Activated CD4-positive, alpha-beta T cell treated with anti-CD3 and anti-CD28 coated beads for 36 hours (primary cell): Measurements from ENCODE around the gene CWH43. TPM values are rescaled to one million over a fixed set of nuclear protein-coding genes. Genes with fewer than 3 reads are reported as not detected.
"Not testable (repeated sequence)": the region's sequence is repeated elsewhere in the genome, so short reads cannot be mapped to it uniquely, and the experiment has no call there.

ENCODE experiments used
- ATAC-seq: fragments of 200-7000 bp; cut with Tn5 transposase; one replicate; pipeline ENCODE4 v1.10.0; 2021; ENCODE audit warnings: mild to moderate bottlenecking, moderate library complexity
- CTCF ChIA-PET: fragments of 350-600 bp; sonication (Branson Sonifier 250); formaldehyde crosslinking; loops from one replicate; lab custom pipeline; 2021; ENCODE audit warnings: antibody characterized with exemption; lab: Charles Lee
- POLR2A ChIA-PET: fragments of 350-600 bp; sonication (Branson Sonifier 250); formaldehyde crosslinking; loops from one replicate; lab custom pipeline; 2021; ENCODE audit warnings: antibody characterized with exemption, inconsistent platforms; lab: Charles Lee
- DNase-seq: peaks from one replicate; pipeline ENCODE4 v3.0.0-alpha.2; 2020
- H3K27ac Mint-ChIP-seq: one replicate; pipeline ENCODE4 v1.8.0; 2021; ENCODE audit warnings: mixed read lengths
- H3K27me3 Mint-ChIP-seq: one replicate; pipeline ENCODE4 v1.8.0; 2021; ENCODE audit warnings: mixed read lengths
- H3K36me3 Mint-ChIP-seq: one replicate; pipeline ENCODE4 v1.8.0; 2021; ENCODE audit warnings: low read depth, mixed read lengths
- H3K4me1 Mint-ChIP-seq: one replicate; pipeline ENCODE4 v1.8.0; 2021; ENCODE audit warnings: mixed read lengths
- H3K4me3 Mint-ChIP-seq: one replicate; pipeline ENCODE4 v1.8.0; 2021; ENCODE audit warnings: mild to moderate bottlenecking, moderate library complexity, mixed read lengths
- H3K9me3 Mint-ChIP-seq: one replicate; pipeline ENCODE4 v1.8.0; 2021; ENCODE audit warnings: low read depth, mixed read lengths
- intact Hi-C, 2 experiments: fragments of 100-400 bp; cut with DNase I in 1 of 2; cut with micrococcal nuclease in 1 of 2; formaldehyde crosslinking; loops; one replicate each; pipeline versions ENCODE4 v1.14.2 to v1.15.1; 2022 to 2024; cut with DNase I, micrococcal nuclease
- total RNA-seq, 2 experiments: library from RNA; stranded (reverse); gene quantifications; one replicate each; pipeline ENCODE4 v1.2.3, GENCODE V29; 2021

Gene CWH43
- total RNA-seq, 2 experiments from 2014 or later = not detected

DNA sequence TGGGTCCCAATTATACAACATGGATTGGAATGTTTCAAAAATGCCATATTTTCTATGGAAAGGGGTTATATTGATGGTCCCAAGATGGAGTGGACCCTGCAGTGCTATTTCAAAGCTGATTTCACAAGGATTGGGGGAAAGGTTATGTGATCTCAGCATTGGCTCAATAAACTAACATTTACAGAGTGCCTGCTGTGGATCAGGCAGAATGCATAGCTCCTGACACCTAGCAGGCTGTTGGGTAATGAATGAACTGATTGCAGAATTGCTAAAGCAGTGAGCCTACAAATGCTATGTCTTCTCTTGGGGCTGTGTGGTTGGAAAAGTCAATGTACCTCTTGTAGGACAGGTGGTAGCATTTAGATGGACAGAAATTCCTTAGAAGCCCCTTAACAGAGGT lies 16.9 kb downstream of the CWH43 start:
- H3K4me3 Mint-ChIP-seq = no peak overlapping the region
- POLR2A ChIA-PET = no interaction called here
- intact Hi-C loops = no loop called here
- H3K9me3 Mint-ChIP-seq = no peaks in the 10 kb centered on the region
- no peak overlapping the region for H3K27ac Mint-ChIP-seq
- DNase-seq = no peak
- CTCF ChIA-PET = no interaction called here
- no peak for ATAC-seq
- H3K4me1 Mint-ChIP-seq = no peaks in the 10 kb centered on the region
- H3K36me3 Mint-ChIP-seq = no peaks in the 10 kb centered on the region
- peaks cover 13% of the 10 kb centered on the region for H3K27me3 Mint-ChIP-seq

- H3K27me3 Mint-ChIP-seq = peaks cover 14% of the 10 kb centered on the region
- no peak overlapping the region for H3K4me3 Mint-ChIP-seq
- H3K4me1 Mint-ChIP-seq = no peaks in the 10 kb centered on the region
- ChIA-PET POLR2A (no interaction called here), CTCF (interaction anchor here (0.6 kb wide), 1 partner anchor 13 kb away, joined by 3 read pairs; no protein-coding TSS in a partner anchor)
- intact Hi-C loops = no loop called here
- no peak for DNase-seq
- no peaks in the 10 kb centered on the region for H3K36me3 Mint-ChIP-seq
- no peak for ATAC-seq
- no peak overlapping the region for H3K27ac Mint-ChIP-seq
- H3K9me3 Mint-ChIP-seq = peaks cover under 1% of the 10 kb centered on the region
Observed at GRCh38 chr4:49018718-49019295, 32.7 kb downstream of the CWH43 start.

DNA sequence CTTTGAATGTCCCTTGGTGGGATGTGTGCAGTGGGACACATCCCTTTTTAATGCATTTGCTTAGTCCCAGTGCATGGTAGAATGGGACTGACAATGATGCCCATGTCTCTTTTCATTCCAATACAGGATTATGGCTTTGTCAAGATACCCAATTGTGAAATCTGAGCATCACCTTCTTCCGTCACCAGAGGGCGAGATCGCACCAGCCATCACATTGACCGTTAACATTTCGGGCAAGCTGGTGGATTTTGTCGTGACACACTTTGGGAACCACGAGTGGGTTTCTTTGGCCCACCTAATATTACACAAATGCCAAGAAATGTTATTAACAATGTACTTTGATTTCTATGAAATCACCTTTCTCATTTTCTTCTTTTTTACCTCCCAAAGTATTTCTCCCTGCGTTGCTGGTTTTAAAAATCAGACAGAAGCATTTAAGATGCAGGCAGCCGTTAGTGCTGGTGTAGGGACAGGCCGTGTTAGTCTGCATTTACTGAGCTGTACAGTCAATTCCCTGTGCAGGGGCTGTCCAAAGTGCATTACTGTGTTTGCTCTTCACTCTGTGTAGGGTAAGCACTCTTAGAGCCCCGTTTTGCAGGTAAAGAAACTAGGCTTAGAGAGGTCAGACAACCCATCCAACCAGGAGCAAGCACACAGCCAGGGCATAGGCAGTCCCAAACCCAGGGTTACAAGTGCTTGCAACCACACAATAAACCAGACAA lies 46.5 kb downstream of the CWH43 start:
- intact Hi-C loops = no loop called here
- ChIA-PET POLR2A (no interaction called here), CTCF (interaction anchor here (0.7 to 0.9 kb wide), 2 partner anchors 14 to 21 kb away, joined by 3 read pairs; no protein-coding TSS in a partner anchor)
- Mint-ChIP-seq H3K36me3 (no peaks in the 10 kb centered on the region), H3K4me3 (no peak overlapping the region), H3K9me3 (no peaks in the 10 kb centered on the region), H3K27me3 (peaks cover 22% of the 10 kb centered on the region), H3K27ac (no peak overlapping the region), H3K4me1 (no peaks in the 10 kb centered on the region)
- ATAC-seq (no peak), DNase-seq (peak; percentile 51)

GRCh38 chr4:49036528-49036927 lies 50.5 kb downstream of the CWH43 start:
- H3K4me1 Mint-ChIP-seq = no peaks in the 10 kb centered on the region
- ChIA-PET CTCF (no interaction called here), POLR2A (no interaction called here)
- no peak overlapping the region for H3K27ac Mint-ChIP-seq
- intact Hi-C loops = no loop called here
- no peaks in the 10 kb centered on the region for H3K36me3 Mint-ChIP-seq
- peaks cover 12% of the 10 kb centered on the region for H3K27me3 Mint-ChIP-seq
- H3K9me3 Mint-ChIP-seq = no peaks in the 10 kb centered on the region
- no peak overlapping the region for H3K4me3 Mint-ChIP-seq
- no peak for ATAC-seq
- DNase-seq = no peak

- no peak for ATAC-seq
- Mint-ChIP-seq H3K9me3 (no peaks in the 10 kb centered on the region), H3K27me3 (peaks cover 6% of the 10 kb centered on the region), H3K4me1 (no peaks in the 10 kb centered on the region), H3K36me3 (no peaks in the 10 kb centered on the region), H3K4me3 (no peak overlapping the region), H3K27ac (no peak overlapping the region)
- intact Hi-C loops = no loop called here
- POLR2A ChIA-PET = no interaction called here
- CTCF ChIA-PET = no interaction called here
- DNase-seq = no peak
Observed at GRCh38 chr4:49044270-49044669, 58.2 kb downstream of the CWH43 start.

GRCh38 chr4:49058306-49058705 lies 72.2 kb downstream of the CWH43 start:
- Mint-ChIP-seq H3K4me3 (no peak overlapping the region), H3K27me3 (no peaks in the 10 kb centered on the region), H3K9me3 (peaks cover 11% of the 10 kb centered on the region), H3K4me1 (no peaks in the 10 kb centered on the region), H3K36me3 (no peaks in the 10 kb centered on the region), H3K27ac (no peak overlapping the region)
- intact Hi-C loops = no loop called here
- ATAC-seq = no peak
- DNase-seq = no peak
- ChIA-PET CTCF (no interaction called here), POLR2A (no interaction called here)

DNA sequence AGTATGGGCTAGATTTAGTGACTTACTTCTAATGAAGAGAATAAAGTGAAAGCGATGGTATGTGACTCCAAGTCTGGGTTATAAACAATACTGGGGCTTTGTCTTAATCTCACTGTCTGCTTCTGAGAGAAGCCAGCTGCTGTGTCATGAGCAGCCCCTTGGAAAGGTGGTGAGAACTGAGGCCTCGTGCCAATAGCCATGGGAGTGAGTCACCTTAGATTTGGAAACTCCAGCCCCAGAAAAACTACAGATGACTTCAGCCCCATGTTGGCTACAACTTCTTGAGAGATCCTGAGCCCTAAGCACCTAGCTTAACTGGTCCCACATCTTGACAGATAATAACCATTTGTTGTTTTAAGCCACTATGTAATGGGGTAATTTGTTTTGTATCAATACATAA lies 77.6 kb downstream of the CWH43 start:
- Mint-ChIP-seq H3K27me3 (no peaks in the 10 kb centered on the region), H3K4me3 (no peak overlapping the region), H3K4me1 (no peaks in the 10 kb centered on the region), H3K27ac (no peak overlapping the region), H3K36me3 (no peaks in the 10 kb centered on the region), H3K9me3 (peaks cover 9% of the 10 kb centered on the region)
- CTCF ChIA-PET = interaction anchor here (0.9 kb wide), 1 partner anchor 26 kb away, joined by 3 read pairs; no protein-coding TSS in a partner anchor
- DNase-seq (no peak), ATAC-seq (no peak)
- POLR2A ChIA-PET = no interaction called here
- intact Hi-C loops = no loop called here

DNA sequence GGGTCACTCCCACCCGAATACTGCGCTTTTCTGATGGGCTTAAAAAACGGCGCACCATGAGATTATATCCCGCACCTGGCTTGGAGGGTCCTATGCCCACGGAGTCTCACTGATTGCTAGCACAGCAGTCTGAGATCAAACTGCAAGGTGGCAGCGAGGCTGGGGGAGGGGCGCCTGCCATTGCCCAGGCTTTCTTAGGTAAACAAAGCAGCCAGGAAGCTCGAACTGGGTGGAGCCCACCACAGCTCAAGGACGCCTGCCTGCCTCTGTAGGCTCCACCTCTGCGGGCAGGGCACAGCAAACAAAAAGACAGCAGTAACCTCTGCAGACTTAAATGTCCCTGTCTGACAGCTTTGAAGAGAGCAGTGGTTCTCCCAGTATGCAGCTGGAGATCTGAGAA lies 86.1 kb downstream of the CWH43 start:
- H3K27ac Mint-ChIP-seq, ATAC-seq, H3K4me1 Mint-ChIP-seq, POLR2A ChIA-PET, CTCF ChIA-PET, H3K9me3 Mint-ChIP-seq, DNase-seq, intact Hi-C loops, H3K4me3 Mint-ChIP-seq, H3K36me3 Mint-ChIP-seq, H3K27me3 Mint-ChIP-seq: not testable (repeated sequence)

DNA sequence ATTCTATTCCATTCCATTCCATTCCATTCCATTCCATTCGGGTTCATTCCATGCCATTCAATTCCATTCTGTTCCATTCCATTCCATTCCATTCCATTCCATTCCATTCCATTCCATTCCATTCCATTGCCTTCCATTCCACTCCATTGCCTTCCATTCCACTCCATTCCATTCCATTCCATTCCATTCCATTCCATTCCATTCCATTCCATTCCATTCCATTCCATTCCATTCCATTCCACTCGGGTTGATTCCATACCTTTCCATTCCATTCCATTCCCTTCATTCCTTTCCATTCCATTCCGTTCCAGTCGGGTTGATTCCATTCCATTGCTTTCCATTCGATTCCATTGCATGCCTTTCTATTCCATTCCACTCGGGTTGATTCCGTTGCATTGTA lies 105.8 kb downstream of the CWH43 start:
- H3K4me1 Mint-ChIP-seq, H3K4me3 Mint-ChIP-seq, H3K27ac Mint-ChIP-seq, CTCF ChIA-PET, ATAC-seq, POLR2A ChIA-PET, DNase-seq, H3K27me3 Mint-ChIP-seq: not testable (repeated sequence)
- Mint-ChIP-seq H3K9me3 (peaks cover 31% of the 10 kb centered on the region), H3K36me3 (peaks cover 28% of the 10 kb centered on the region)
- intact Hi-C loops = loop anchor here in 1 of 2 experiments (10.0 kb wide), 1 partner anchor 53 kb away; no protein-coding TSS in a partner anchor

DNA sequence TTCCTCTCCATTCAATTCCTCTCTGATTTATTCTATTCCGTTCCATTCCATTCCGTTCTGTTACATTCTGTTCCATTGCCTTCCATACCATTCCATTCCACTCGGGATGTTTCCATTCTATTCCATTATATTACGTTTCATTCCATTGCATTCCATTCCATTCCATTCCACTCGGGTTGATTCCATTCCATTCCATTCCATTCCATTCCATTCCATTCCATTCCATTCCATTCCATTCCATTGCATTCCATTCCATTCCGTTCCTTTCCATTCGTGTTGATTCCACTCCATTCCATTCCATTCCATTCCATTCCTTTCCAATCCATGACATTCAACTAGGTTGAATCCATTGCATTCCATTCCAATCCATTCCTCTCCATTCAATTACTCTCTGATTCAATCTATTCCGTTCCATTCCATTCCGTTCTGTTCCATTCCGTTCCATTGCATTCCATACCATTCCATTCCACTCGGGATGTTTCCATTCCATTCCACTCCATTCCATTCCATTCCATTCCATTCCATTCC lies 106.6 kb downstream of the CWH43 start:
- H3K4me1 Mint-ChIP-seq, H3K27me3 Mint-ChIP-seq, POLR2A ChIA-PET, H3K4me3 Mint-ChIP-seq, DNase-seq, H3K27ac Mint-ChIP-seq, CTCF ChIA-PET: not testable (repeated sequence)
- intact Hi-C loops = loop anchor here in 1 of 2 experiments (10.0 kb wide), 1 partner anchor 52 kb away; no protein-coding TSS in a partner anchor
- peaks cover 34% of the 10 kb centered on the region for H3K36me3 Mint-ChIP-seq
- peak; percentile 42 for ATAC-seq
- peaks cover 37% of the 10 kb centered on the region for H3K9me3 Mint-ChIP-seq

DNA sequence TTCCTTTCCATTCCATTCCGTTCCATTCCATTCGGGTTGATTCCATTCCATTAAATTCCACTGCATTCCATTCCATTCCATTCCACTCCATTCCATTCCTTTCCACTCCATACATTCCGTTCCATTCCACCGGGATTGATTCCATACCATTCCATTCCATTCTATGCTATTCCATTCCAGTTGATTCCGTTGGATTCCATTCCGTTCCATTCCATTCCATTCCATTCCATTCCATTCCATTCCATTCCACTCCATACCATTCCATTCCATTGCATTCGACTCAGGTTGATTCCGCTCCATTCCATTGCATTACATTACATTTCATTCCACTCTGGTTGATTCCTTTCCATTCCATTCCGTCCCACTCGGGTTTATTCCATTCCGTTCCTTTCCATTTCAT lies 110.1 kb downstream of the CWH43 start:
- intact Hi-C loops = loop anchor here in 1 of 2 experiments (10.0 kb wide), 1 partner anchor 49 kb away; no protein-coding TSS in a partner anchor
- Mint-ChIP-seq H3K36me3 (peaks cover 58% of the 10 kb centered on the region), H3K9me3 (peaks cover 61% of the 10 kb centered on the region)
- H3K4me3 Mint-ChIP-seq, H3K4me1 Mint-ChIP-seq, H3K27ac Mint-ChIP-seq, CTCF ChIA-PET, POLR2A ChIA-PET, DNase-seq, H3K27me3 Mint-ChIP-seq, ATAC-seq: not testable (repeated sequence)

DNA sequence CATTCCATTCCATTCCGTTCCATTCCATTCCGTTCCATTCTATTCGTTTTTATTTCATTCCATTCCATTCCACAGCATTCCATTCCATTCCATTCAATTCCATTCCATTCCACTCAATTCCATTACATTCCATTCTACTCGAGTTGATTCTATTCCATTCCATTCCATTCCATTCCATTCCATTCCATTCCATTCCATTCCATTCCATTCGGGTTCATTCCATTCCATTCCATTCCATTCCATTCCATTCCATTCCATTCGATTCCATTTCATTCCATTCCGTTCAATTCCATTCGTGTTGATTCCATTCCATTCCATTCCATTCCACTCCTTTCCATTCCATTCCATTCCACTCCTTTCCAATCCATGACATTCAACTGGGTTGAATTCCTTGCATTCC lies 110.6 kb downstream of the CWH43 start:
- POLR2A ChIA-PET, ATAC-seq, H3K27ac Mint-ChIP-seq, CTCF ChIA-PET, H3K27me3 Mint-ChIP-seq, H3K4me3 Mint-ChIP-seq, DNase-seq, H3K4me1 Mint-ChIP-seq: not testable (repeated sequence)
- H3K9me3 Mint-ChIP-seq = peaks cover 60% of the 10 kb centered on the region
- intact Hi-C loops = loop anchor here in 1 of 2 experiments (10.0 kb wide), 1 partner anchor 48 kb away; no protein-coding TSS in a partner anchor
- H3K36me3 Mint-ChIP-seq = peaks cover 57% of the 10 kb centered on the region
